GM19397 (cell line): ENCODE results near the gene DLX6.
"Not testable (repeated sequence)": the region's sequence is repeated elsewhere in the genome, so short reads cannot be mapped to it uniquely, and the experiment has no call there.

ENCODE experiments used
- ATAC-seq: cut with Tn5 transposase; IDR thresholded peaks from one replicate; pipeline ENCODE4 v1.9.1; 2021; ENCODE audit warnings: mild to moderate bottlenecking, moderate library complexity; ENCODE audit not compliant: unreplicated experiment

DLX6 gene

GRCh38 chr7:97021747-97022490, 16.6 kb downstream of the DLX6 start:
- ATAC-seq, result no peak

DNA sequence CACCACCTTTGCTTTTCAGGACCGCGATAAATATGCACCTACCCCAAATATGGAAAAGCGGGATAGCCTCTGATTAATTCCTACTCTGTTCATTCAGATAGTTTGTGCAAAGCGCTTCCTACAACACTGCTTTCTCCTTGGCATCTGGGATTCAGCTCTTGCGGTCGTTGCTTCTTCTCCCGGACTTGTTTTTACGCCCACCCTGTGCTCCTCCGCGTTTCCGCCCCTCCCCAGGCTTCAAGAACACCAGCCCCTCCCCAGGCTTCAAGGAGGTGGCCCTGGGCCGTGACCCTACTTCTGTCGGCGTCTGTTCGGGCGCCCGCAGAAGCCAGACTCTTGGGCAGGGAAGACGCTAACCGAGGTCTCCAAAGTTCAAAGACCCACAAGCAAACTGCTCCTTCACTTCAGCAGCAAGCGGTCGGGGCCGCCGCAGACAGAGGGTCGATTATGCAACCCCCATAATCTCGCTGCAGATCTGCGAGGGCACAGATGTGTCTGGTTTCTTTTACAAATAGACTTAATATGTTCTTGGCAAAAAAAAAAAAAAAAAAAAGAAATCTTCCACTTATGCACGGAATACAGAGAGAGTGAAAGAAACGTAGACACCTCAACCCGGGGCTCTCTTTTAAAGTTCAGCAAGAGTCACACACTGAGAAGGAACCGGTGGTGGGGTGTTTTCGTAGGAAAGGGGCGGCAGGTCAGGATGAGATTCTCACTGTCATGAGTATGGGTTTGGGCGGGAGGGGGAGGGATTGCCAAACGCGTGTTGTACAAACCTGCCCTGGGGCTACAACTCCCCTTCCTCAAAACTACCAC, 17.3 kb downstream of the DLX6 start:
- no peak for ATAC-seq

GRCh38 chr7:97024209-97025129, 19.1 kb downstream of the DLX6 start, which contains the start of gene DLX5:
Gene DLX5, minus strand, starts transcription at chr7:97024831. Its CDS starts 208 bp downstream, at chr7:97024623.
- no peak for ATAC-seq

DNA sequence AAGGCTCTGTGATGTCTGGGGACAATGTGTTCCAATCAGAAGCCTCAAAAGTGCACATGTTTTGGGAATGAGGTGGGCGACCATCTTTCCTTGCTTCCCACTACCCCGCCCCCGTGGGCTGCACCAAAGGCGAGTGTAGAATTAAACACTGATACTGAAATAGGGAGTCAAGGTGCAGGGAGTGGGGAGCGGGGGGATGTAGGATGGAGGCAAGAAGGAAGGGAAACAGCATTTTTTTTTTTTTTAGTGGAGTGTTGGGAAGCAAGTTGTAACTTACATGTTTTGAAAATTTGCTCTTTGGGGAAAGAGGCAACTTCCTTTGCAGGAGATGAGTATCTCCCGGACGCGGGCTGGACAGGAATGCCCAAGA, 19.8 kb downstream of the DLX6 start:
- no peak for ATAC-seq

DNA sequence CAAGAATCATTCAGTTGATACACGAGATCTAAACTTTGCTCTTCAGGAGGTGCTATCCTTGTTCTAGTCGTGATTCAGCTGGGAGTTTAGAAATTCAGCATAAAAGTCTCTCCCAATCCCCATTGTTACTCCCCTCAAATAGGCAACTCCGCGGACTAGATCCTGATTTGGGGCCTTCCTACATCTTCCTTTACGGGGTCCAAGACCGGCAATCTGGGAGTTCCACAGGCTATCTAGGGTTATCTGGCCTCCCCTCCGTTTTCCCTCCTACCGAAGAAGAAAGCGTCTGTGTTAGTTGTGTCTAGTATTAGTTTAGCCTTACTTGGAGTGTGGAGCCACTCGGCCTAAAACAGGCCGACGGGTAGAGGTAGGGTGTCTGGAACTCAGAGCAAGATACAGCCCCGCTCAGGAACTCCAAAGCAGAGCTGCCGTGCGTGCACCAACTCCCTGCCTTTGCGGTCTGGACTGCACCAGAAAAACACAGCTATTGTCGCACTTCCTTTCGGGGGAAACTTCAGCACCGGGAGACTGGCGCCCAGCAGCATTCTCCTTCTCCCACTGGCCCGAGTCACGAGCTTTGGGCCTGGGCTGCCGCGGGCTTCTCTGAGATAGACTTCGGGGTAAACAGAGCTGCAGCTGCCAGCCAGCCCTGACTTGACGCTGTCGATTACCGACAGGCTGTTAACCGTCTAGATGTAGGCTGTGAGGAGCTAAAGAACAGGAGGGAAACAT, 20.8 kb downstream of the DLX6 start:
- ATAC-seq, result no peak

DNA sequence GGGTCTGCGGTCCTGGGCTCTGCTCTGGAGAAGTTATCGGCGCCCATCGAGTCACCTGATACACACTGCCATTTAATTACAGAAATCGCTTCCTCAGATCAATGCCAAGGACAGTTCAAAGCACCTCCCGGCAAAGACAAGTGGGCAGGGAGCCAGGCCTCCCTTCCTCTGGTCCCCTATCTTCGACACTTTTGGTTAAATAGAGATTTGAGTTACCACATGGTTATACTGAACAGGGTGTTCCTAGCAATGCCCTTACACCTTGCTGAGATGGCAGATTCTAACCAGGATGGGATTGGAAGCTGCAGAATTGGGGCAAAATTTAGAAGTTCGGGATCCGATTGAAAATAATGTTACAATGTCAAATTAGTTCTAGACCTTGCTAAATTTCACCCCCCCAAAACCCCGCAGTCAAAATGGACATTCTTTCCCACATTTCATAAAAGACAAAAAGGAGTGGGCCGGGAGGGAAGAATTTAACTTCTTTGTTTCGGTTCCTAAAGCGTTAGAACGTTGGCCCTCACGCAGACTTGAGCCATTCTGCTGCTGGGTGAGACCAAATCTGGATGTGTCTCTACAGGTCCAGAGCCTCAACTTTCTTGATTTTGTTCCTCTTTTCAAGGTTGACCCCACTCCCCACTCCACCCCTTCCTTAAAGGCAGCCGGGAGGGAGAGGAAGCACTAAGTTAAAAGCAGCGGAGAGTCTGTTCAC, 21.5 kb downstream of the DLX6 start:
- ATAC-seq, result no peak

GRCh38 chr7:97027427-97028234, 22.3 kb downstream of the DLX6 start:
- peak; percentile 91 for ATAC-seq

DNA sequence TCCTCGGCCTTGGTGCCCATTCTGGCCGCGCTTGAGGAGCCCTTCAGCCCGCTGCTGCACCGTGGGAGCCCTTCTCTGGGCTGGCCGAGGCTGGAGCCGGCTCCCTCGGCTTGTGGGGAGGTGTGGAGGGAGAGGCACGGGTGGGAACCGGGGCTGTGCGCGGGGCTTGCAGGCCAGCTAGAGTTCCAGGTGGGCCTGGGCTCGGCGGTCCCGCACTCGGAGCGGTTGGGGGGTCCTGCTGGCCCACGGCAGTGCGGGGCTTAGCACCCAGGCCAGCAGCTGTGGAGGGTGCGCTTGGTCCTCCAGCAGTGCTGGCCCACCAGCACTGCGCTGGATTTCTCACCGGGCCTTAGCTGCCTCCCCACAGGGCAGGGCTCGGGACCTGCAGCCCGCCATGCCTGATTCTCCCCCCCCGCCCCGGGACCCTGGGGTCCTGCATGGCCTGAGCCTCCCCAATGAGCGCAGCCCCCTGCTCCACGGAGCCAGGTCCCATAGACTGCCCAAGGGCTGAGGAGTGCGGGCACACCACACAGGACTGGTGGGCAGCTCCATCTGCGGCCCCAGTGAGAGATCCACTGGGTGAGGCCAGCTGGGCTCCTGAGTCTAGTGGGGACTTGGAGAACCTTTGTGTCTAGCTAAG, 29.0 kb downstream of the DLX6 start:
- not testable (repeated sequence) for ATAC-seq

DNA sequence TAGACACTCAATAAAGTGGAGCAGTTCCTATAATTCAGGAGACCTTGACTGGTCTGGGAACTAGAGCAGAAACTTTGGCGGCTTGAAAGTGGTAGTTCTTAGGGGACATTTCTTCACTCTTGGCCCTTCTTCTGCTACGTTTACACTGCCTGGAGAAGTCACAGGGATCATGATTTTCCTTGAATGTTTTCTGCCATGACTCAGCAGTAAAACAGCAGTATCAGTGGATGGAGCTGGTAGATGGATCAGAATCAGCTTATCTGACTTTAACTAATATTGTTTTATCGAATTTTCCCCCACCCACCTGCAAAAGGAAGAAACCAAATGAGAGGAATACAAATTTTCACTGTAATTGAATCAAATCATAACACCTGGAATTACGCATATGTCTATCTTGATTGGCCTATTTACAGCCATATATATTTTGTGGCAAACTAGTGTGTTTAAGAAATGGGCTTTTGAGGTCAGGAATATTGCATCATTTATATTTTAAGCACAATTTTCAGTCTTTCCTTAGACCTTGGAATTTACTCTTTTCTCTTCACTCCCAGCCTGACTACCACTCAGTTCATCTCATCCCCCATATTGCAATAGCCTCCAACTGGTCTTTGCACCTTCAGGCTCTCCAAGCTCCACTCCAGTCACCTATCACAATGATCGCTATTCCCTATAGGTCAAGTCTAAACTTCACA, 34.2 kb downstream of the DLX6 start:
- no peak for ATAC-seq

GRCh38 chr7:97043281-97043680, 37.9 kb downstream of the DLX6 start:
- ATAC-seq, result no peak
